Activated T-helper 1 cell treated with anti-CD3 and anti-CD28 coated beads, Interleukin-2, amount 50 U/mL, for 16 hours (primary cell): ENCODE results near the gene FHIP1A.

ENCODE experiments used
- DNase-seq, 2 donors: peaks; one replicate each; pipeline ENCODE4 v3.0.0-alpha.2; 2020; ENCODE audit warnings: low read depth in 1 of 2, low spot score in 1 of 2

The FHIP1A gene

GRCh38 chr4:151455212-151455611 lies 46.2 kb downstream of the FHIP1A start:
- DNase-seq: no peak

- DNase-seq: no peak
Observed at GRCh38 chr4:151458148-151458547, 49.2 kb downstream of the FHIP1A start.
